Panc1 (cell line): ENCODE measurements around the gene DYTN.

Experiments
- CTCF ChIP-seq: fragments of 450-650 bp; IDR thresholded peaks from 2 replicates; pipeline ENCODE4 v1.5.1; 2017; ENCODE audit warnings: mild to moderate bottlenecking
- POLR2AphosphoS5 ChIP-seq: IDR thresholded peaks from 2 replicates; pipeline ENCODE4 v1.6.1; 2012; ENCODE audit warnings: mild to moderate bottlenecking, low read depth, low read length, moderate library complexity
- REST ChIP-seq, 2 experiments: IDR thresholded peaks; 2 replicates each; pipeline ENCODE4 v1.6.1; 2011 to 2012; ENCODE audit warnings: low read depth in 2 of 2, control low read depth in 1 of 2, low read length in 1 of 2, mild to moderate bottlenecking in 1 of 2, moderate library complexity in 1 of 2; ENCODE audit not compliant: insufficient read depth in 1 of 2
- SIN3A ChIP-seq: IDR thresholded peaks from 2 replicates; pipeline ENCODE4 v1.6.1; 2012; ENCODE audit warnings: low read depth, mild to moderate bottlenecking, low read length, moderate library complexity, borderline replicate concordance; ENCODE audit not compliant: insufficient read depth
- TCF7L2 ChIP-seq: IDR thresholded peaks from 2 replicates; pipeline ENCODE4 v1.6.1; 2011; ENCODE audit warnings: mild to moderate bottlenecking, low read depth, low read length, inconsistent platforms

- TF ChIP-seq CTCF = no peak
- no peak for TF ChIP-seq POLR2AphosphoS5
- TF ChIP-seq SIN3A = no peak
- no peak for TF ChIP-seq REST (IDR thresholded peaks at IDR 0.05; ENCODE audit: insufficient read depth in 1 of 2, low read depth in 2 of 2, low read length in 1 of 2)
- no peak for TF ChIP-seq TCF7L2
Measured at GRCh38 chr2:206670531-206671319, 47.5 kb downstream of the DYTN start.
